Esophagus muscularis mucosa (tissue), 3 donors: ENCODE measurements around the gene FAT1.

Experiments used
- CTCF ChIP-seq, 3 experiments: fragments of 200-600 bp in 2 of 3; fragments of 450-650 bp in 1 of 3; sonication (generic) in 2 of 3; IDR thresholded peaks; one replicate each; pipeline ENCODE4 v1.5.1; 2017 to 2019; ENCODE audit warnings: antibody characterized with exemption in 3 of 3, mild to moderate bottlenecking in 2 of 3, moderate library complexity in 1 of 3
- EP300 ChIP-seq: sonication (generic); formaldehyde crosslinking; IDR thresholded peaks from one replicate; pipeline ENCODE4 v1.6.1; 2017; ENCODE audit warnings: antibody characterized with exemption

GRCh38 chr4:186541801-186542200 is 181.9 kb downstream of the FAT1 start:
- TF ChIP-seq CTCF (IDR thresholded peaks at IDR 0.05) = no peak
- no peak for TF ChIP-seq EP300
